Measurements from ENCODE around the gene GRM7. TPM values are rescaled to one million over a fixed set of nuclear protein-coding genes. Genes with fewer than 3 reads are reported as not detected.

The GRM7 gene
- total and polyA plus RNA-seq, 9 of the 15 experiments (the other 6 are each of a cell fraction or from before 2014, with no cell fraction given) = not detected

GRCh38 chr3:7646851-7647250 lies 785.9 kb downstream of the GRM7 start:
- DNase-seq (ENCODE audit: extremely low read depth in 1 of 4, low spot score in 3 of 4) (no peak), ATAC-seq (no peak), FAIRE-seq (no peak)
- intact Hi-C loops (cut with micrococcal nuclease) = no loop called here
- ChIA-PET POLR2A (no interaction called here), CTCF (ENCODE audit: low intra/inter-chr PET ratio) (no interaction called here)
- no peaks in the 10 kb centered on the region for H3K9me1 ChIP-seq (ENCODE audit: control insufficient read depth, insufficient read depth, low read length)
- 0% methylated on average over 5 of the region's 5 CpGs for WGBS (ENCODE audit: insufficient coverage, low coverage, missing lambda C conversion rate)
- in situ Hi-C loops (cut with MboI) = no loop called here
- no peaks in the 10 kb centered on the region; the same call in 1 of the 2 replicates for H3K9me3 ChIP-seq (replicated peaks; ENCODE audit: control insufficient read depth, insufficient read depth, low read depth, low read length)
- BruUV-seq (replicated peaks) = no TSS peak
- H3K4me2 ChIP-seq (ENCODE audit: insufficient read depth, low read length) = no peak overlapping the region
- no peaks in the 10 kb centered on the region for H3K79me2 ChIP-seq (ENCODE audit: control insufficient read depth, insufficient read depth, low read length)
- H3K4me1 ChIP-seq (replicated peaks in 1 of 2; ENCODE audit: control insufficient read depth in 2 of 2, insufficient read depth in 2 of 2, low read length in 2 of 2) = no peaks in the 10 kb centered on the region
- no peak overlapping the region for H2AFZ ChIP-seq (ENCODE audit: low read depth, low read length)
- H3K27ac ChIP-seq (ENCODE audit: extremely low read depth, low read depth, low read length) = no peak overlapping the region
- no peaks in the 10 kb centered on the region for H4K20me1 ChIP-seq (replicated peaks; ENCODE audit: control insufficient read depth, insufficient read depth, low read length)
- no peak overlapping the region for H3K4me3 ChIP-seq
- H3K36me3 ChIP-seq (ENCODE audit: control insufficient read depth, insufficient read depth, low read length) = no peaks in the 10 kb centered on the region
- H3K27me3 ChIP-seq (ENCODE audit: control insufficient read depth in 2 of 2, insufficient read depth in 2 of 2, low read length in 2 of 2) = no peaks in the 10 kb centered on the region
- H3K9ac ChIP-seq (ENCODE audit: insufficient read depth in 1 of 2, low read depth in 2 of 2, low read length in 2 of 2) = no peak overlapping the region
- no peak for TF ChIP-seq ZNF696 (CRISPR knock-in tag; conservative IDR thresholded peaks at IDR 0.05)
- TF ChIP-seq POLR2G (IDR thresholded peaks at IDR 0.05; ENCODE audit: low read depth, low read length) = no peak
- TF ChIP-seq ATF7 (IDR thresholded peaks at IDR 0.05) = no peak
- TF ChIP-seq PYGO2 (tag; IDR thresholded peaks at IDR 0.05) = no peak
- TF ChIP-seq PREB (CRISPR knock-in tag; IDR thresholded peaks at IDR 0.05) = no peak
- no peak for TF ChIP-seq ZNF77 (CRISPR knock-in tag; IDR thresholded peaks at IDR 0.05)
- TF ChIP-seq ZHX1 (conservative IDR thresholded peaks at IDR 0.05; ENCODE audit: low read length) = no peak
- no peak for TF ChIP-seq SMARCA4 (IDR thresholded peaks at IDR 0.05)
- TF ChIP-seq NBN (IDR thresholded peaks at IDR 0.05; ENCODE audit: low read depth) = no peak
- TF ChIP-seq POLR2H (tag; IDR thresholded peaks at IDR 0.05; ENCODE audit: low read depth) = no peak
- no peak for TF ChIP-seq WHSC1 (IDR thresholded peaks at IDR 0.05; ENCODE audit: low read length)
- TF ChIP-seq REST (IDR thresholded peaks at IDR 0.05; ENCODE audit: borderline replicate concordance) = no peak
- no peak for TF ChIP-seq REST (CRISPR knock-in tag; IDR thresholded peaks at IDR 0.05; ENCODE audit: low read depth)

All from K562 (cell line).